Measurements from ENCODE around the gene OSGIN1.

The OSGIN1 gene

DNA sequence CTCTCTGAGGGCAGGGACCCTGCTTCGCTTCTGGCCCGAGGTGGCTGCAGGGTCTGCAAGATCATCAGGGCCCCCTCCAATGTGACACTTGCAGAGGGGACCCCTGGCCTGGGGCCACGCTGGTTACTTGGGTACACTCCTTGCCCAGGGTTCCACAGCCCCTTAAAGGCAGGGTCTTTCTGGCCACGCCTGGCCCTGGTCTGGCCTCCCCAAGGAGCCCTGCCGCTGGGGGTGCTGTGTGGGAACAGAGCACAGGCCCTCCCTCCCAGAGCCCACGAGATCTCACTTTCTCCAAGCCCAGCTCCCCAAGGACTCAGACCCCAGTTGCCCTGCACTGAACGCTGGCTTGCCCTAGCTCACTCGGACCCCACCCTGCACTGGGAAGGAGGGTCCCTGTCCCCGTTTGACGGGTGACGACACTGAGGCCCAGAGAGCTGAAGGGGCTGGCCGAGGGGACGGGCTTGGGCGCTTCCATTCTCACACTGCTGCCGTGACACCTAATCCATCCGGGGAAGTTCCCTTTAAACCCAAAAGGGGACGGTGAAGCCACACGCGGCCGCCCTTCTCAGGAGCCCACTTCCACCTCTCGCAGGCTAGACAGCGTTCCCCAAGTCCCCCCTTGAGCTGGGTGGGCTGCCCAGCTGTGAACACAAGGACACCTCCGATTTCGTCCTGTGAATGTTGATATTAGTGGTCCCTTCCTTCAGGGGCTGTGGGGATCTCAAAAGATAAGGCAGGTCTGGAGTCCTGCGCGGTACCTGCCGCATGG, 26.9 kb upstream of the OSGIN1 start:
- DNase-seq (ENCODE audit: low read depth in 1 of 2, low spot score in 1 of 2), result no peak

- peak; percentile 33 to 39 for DNase-seq (ENCODE audit: low read depth in 1 of 2, low spot score in 1 of 2)
Measured at GRCh38 chr16:83926726-83927397, 26.2 kb upstream of the OSGIN1 start.

DNA sequence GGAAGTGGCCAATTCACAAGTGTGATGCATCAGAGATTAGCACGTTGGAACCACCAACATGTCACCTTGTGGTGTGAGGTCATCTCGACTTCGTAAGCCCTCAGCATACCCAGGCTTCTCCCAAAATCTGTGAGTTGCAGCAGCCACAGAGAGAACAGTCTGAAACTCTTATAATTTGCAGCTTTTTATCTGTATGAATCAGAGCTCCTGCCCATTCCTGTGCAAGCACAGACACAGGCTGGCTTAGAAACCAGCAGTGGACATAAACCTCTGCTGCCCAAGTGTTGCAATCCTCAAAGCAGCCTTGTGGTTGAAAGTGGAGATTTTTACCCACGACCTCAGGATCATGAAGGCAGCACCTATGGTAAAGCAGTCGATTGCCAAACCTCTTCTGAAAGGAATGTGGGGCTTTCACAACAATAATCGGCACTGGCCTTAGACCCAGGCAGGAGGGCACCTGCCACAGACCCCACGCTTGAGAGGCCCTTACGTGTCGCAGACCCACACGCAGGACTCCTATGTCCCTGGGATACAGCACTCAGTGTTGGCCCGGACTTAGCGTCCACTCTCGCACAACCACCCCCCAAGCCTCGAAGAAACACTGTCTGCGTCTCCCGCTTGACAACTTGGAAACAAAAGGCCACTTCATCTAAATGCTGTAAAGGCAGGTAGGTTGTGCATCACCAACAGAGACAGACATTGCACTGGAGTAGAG, 24.5 kb upstream of the OSGIN1 start:
- DNase-seq (ENCODE audit: low read depth in 1 of 2, low spot score in 1 of 2), result no peak

DNA sequence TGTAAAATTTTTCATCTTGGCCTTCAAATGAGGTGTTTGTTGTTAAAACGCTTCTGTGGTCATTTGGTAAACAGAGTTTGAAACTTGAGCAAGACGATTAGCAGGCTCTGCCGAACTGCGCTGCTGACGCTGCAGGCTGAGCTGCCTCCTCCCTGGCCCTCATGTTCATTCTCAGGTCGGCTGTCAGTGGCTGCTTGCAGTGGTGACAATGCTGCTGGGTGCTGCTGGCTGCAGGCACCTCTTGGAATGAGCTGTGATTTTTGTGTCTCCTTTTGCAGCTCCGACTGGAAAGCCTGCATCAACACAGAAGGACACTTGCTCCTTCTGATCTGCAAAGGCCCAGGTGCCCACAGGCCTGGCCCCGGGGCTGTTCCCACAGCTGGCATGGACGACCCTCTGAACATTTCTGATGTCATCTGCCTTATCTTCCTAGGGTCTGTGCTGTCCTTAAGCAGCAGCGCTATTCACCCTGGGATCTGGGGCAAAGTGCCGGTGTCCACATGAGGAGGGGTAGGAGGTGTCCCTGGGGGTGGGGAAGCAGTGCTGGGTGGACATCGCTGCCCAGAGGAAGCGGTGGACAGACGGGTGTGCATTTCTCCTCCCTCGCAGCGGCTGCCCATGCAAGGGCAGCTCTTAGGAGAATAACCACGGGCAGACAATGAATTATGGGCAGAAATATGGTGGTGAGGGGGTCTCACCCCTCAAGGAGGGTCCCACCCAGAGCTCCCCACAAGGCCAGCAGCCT, 23.1 kb upstream of the OSGIN1 start:
- no peak for DNase-seq (ENCODE audit: low read depth in 1 of 2, low spot score in 1 of 2)

DNA sequence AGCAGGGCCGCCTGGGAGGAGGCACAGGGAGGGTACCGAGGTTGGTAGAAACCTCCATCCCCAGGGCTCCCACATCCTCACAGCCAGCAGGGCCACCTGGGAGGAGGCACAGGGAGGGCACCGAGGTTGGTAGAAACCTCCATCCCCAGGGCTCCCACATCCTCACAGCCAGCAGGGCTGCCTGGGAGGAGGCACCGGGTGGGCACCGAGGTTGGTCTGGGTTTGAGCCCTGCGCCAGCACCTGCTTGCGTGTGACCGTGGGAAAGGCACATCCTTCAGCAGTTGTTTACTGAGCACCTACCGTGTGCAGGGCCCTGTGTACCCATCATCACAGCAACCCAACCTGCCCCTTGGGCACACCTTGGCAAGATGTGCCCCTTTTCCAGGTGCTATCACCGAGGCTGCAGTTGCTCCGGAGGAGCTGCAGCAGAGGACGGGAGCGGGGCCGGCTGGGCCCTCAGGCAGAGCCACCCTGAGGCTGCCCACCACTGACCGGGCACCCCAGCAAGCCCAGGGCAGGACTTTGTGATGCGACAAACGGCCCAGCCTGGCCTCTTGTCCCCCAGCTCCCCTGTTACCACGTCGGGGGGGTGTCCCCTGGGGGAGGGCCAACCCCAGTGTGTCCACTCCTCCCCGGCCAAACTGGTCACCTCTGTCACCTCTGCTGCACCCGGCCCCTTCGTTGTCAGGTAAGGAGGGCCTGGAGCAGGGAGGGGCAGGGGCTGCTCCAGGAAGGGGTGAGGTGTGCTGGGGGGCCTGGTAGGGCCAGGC, 22.1 kb upstream of the OSGIN1 start:
- no peak for DNase-seq (ENCODE audit: low read depth in 1 of 2, low spot score in 1 of 2)

DNA sequence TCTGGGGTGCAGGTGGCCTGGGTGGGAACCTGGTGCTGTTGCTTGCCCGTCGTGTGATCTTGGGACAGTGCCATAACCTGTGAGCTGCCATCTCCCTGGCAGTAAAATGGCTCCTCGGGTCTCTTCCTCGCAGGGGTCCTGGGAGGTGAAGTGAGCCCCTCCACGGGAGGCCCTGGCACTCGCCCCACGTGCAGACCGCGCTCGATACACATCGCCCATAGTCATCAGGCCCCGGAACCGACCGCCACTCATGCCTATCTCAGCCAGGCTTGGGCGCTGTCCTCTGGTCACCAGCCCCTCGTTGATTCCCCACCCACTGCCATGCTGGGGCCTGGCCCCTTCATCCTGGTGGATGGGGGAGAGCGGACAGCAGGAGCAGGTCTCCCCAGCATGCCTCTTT, 21.5 kb upstream of the OSGIN1 start:
- DNase-seq (ENCODE audit: low read depth in 1 of 2, low spot score in 1 of 2), result no peak

GRCh38 chr16:83932304-83932703, 20.7 kb upstream of the OSGIN1 start:
- no peak for DNase-seq (ENCODE audit: low read depth in 1 of 2, low spot score in 1 of 2)

DNA sequence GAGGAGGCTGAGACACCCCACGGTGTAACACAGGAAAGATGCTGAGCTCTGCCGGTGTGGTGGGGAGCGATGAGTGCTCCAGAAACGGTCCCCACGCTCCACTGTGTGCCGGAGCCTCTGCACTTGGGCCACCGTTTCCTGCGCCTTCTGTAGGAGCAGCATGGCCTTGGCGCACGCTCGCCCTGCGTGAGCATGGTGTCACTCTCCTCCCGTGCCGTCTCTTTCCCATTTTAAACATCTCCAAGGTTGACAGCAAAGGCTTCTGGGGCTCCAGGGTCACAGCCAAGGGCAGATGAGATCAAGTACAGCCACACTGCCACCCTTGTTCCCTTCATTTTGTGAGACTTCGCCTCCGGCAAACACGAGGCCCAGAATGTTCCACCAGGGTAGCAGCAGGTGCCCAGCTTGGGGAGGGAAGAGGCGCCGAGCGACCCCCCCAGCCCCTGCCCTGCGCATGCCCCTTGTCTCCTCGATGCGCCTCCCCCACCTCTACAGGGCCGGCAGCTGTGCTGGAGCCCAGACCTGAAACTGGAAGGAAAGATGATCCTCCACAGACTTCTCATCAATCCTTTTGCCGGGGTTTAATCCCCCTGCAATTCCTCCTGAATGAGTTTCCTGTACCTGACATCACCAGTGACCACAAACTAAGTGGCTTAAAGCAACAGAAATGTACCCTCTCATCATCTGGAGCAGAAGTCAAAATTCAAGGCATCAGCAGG, 19.9 kb upstream of the OSGIN1 start:
- no peak for DNase-seq (ENCODE audit: low read depth in 1 of 2, low spot score in 1 of 2)

DNA sequence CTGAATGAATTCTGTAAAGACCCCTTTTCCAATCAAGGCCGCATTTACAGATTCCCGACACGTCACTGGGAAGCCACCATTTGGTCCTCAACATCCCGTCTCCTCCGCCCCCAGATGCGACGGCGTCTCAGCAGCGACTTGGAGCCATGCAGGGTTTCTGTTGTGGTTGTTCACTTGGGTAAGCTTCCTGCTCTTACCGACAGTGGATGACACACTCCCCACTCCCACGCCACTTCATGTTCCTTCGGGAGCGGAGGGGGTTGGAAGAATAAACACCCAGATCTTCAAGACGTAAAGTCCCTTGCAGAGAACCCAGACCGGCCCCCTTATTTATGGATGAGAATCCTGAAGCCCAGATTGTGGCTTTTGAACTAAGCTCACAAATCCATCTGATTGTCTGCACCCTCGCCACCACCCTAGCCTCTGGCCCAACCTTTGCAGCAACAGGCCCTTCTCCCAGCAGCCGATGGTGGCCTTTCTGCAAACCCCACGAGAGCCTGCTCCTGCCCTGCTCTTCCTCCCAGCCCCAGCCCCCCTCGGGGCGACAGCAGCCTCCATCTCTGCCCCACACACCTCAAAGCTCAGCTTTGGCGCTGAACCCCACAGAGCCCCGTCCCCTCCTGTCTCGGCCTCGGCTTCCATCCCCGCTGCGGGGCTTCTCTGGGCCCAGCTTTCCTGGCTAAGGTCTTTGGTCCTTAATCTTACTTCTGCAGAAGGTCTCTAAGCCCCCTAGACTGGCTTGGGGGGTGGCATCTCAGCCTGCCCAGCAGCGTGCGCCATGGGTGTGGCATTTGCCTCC, 19.0 kb upstream of the OSGIN1 start:
- no peak for DNase-seq (ENCODE audit: low read depth in 1 of 2, low spot score in 1 of 2)

DNA sequence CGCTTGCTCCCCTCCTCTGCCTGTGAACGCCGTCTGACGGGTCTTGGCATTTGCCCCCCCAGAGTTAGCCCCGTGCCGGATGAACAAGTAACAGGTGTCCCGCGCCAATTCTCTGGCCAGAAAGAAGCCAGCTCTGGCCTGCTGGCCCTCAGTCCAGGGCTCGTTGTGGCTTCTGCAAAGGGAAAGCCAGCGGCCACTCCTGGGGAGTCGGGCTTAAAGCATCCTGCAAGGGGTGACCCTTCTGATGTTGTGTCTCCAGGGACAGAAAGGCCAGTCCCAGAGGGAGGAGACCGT, 18.4 kb upstream of the OSGIN1 start:
- no peak for DNase-seq (ENCODE audit: low read depth in 1 of 2, low spot score in 1 of 2)

- no peak for DNase-seq (ENCODE audit: low read depth in 1 of 2, low spot score in 1 of 2)
Measured at GRCh38 chr16:83935005-83935857, 17.8 kb upstream of the OSGIN1 start.

DNA sequence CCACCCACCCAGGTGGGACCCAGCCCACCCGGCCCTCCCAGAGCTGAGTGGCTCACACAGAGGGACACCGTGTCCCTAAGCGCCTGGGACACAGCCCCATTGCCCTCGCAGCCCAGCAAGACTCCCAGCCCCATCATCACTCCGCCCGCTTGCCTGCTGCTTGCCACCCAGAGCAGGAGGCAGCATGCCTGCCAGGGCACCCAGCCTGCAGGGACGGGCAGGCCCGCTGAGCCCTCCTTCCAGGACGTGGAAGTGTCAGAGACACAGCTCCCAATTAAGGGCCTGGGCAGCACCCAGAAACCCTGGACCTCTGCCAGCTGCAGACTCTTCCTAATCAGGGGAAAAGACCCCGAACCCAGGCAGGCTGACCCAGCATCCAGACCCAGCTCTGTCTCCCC, 17.2 kb upstream of the OSGIN1 start:
- no peak for DNase-seq (ENCODE audit: low read depth in 1 of 2, low spot score in 1 of 2)

DNA sequence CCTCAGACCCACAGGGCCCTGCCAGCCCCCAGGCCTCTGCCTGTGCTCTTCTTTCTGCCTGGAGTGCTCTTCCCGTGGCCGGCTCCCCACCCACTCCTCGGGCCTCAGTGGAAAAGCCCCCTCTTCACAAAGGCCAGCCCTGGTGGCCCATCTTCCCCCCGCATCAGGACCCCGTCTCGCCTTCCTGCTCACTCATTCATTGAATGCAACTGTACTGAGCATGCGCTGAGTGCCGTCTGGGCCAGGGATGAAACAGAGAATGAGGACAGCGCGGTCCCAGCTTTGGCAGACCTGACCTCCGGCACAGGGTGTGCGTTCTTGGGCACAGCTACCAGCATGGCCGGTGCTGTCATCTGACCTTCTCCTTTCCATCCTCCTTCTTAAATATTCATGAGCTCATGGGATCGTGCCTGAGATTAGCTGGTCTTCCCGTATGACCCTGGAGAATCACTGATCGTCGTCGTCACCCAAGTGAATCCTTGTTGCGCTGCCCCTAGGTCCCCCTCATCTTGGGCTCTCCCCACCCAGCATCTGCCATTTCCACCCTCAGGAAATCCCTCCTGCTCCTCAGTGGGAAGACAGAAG, 16.4 kb upstream of the OSGIN1 start:
- no peak for DNase-seq (ENCODE audit: low read depth in 1 of 2, low spot score in 1 of 2)

- DNase-seq (ENCODE audit: low read depth in 1 of 2, low spot score in 1 of 2), result no peak
Measured at GRCh38 chr16:83937267-83937666, 15.8 kb upstream of the OSGIN1 start.

DNA sequence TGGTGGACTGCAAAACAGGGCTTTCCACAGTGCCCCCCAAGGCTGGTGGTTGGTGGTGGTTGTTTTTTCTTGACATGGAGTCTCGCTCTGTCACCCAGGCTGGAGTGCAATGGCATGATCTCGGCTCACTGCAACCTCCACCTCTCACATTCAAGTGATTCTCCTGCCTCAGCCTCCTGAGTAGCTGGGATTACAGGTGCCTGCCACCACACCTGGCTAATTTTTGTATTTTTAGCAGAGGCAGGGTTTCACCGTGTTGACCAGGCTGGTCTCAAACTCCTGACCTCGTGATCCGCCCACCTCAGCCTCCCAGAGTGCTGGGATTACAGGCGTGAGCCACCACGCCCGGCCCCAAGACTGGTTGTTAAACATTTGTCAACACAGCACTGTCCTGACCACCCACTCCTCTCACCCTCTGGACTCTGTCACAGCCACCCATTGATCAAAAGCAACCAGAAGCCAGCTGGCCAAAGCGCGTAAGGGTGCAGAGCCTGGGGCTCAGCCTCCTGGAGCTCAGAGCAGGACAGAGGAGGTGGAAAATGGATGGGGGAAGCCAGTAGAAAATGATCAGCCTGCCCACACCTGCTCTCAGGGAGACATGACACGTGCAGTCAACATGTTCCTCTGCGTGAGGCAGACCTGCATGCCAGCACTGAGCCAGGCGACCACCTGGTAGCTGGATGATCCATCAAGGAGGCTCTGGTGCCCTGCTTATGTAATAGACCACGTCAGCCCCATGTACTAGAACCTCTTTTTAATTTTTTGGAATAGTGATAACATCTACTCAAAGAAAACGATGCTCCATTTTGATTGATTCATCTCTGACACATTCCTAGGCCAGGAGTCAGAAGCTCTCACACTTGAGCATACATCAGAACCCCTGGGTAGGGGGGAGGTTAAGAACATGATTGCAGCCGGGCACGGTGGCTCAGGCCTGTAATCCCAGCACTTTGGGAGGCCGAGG, 14.8 kb upstream of the OSGIN1 start:
- no peak for DNase-seq (ENCODE audit: low read depth in 1 of 2, low spot score in 1 of 2)

GRCh38 chr16:83939266-83939855, 13.7 kb upstream of the OSGIN1 start:
- DNase-seq (ENCODE audit: low read depth in 1 of 2, low spot score in 1 of 2), result no peak

DNA sequence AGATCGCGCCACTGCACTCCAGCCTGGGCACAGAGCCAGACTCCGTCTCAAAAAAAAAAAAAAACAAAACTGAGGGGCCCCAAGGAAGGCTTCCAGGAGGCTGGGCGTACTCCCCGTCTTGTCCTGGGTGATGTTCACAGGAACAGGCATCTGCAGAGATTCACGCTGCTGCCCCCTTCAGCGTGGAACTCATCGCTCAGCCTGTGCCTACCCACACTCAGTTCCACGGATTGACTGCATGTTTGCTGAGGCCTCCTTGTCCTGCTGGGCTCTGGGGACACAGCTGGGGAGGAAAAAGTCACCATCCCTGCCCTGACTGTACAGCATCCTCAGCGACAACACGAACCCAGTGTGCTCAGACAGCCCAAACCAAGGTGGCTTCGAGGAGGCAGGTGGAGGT, 12.9 kb upstream of the OSGIN1 start:
- DNase-seq (ENCODE audit: low read depth in 1 of 2, low spot score in 1 of 2), result no peak
